Stimulated activated CD4-positive, alpha-beta T cell treated with anti-CD3 and anti-CD28 coated beads, Interleukin-1b, Interleukin-23, amount 100 ng/mL, for 1 hour (primary cell): Measurements from ENCODE around the gene MED31.
"Not testable (repeated sequence)": the region's sequence is repeated elsewhere in the genome, so short reads cannot be mapped to it uniquely, and the experiment has no call there.

Experiments
- DNase-seq, 2 donors: peaks; one replicate each; pipeline ENCODE4 v3.0.0-alpha.2; 2020; ENCODE audit warnings: low read depth in 2 of 2

The MED31 gene

DNA sequence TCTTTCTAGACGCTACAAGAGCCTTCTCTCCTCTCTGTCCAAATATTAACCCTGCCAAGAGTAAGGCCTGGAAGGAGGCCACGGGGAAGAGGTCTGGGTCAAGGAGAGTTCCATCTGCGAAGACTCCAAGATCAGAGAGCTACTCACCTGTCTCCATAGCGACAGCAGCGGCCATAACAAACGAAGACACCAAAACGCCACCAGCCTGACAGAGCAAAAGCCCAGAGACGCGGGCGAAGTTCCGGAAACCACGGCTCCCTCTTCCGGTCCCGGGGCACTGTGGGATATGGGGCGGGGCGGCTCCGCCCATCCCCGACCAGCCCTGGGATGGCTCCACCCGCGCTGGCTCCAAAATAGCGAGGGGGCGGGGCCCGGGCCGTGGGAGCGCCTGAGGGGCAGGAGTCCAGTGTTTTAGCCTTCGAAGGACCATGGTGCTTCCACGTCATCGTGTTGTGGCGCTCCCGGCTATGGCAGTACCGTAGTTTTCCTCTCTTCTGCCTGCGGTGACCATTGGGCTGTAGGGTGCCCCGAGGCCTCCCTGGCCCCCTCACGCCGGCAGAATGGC lies at the start of gene MED31, which contains the start of gene C17orf100:
Gene MED31 (minus strand): TSS at position 252 of the 565 bp plus-strand sequence. CDS start 77 bp downstream, at position 175.
Gene C17orf100 (plus strand): TSS at position 409 of the 565 bp plus-strand sequence. CDS start 152 bp downstream, at position 561.
- peak; percentile 85 to 93 for DNase-seq

DNA sequence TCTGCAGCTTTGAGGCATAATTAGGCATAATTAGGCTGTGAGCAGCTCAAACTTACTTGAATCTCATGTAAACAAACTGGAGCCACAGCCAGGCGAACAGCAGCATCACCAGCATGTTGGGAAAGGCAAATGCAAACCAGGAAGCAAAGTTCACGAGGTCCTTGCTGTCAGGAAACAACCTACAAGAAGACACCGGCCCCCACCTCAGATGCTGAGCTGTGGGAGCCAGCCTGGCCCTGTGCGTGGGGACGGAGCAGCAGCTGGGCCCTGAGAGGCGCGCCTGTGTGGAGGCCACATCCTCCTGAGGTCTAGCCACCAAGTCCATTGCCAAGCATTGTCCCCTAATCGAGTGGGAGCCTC lies 49.5 kb upstream of the MED31 start:
- DNase-seq = no peak

DNA sequence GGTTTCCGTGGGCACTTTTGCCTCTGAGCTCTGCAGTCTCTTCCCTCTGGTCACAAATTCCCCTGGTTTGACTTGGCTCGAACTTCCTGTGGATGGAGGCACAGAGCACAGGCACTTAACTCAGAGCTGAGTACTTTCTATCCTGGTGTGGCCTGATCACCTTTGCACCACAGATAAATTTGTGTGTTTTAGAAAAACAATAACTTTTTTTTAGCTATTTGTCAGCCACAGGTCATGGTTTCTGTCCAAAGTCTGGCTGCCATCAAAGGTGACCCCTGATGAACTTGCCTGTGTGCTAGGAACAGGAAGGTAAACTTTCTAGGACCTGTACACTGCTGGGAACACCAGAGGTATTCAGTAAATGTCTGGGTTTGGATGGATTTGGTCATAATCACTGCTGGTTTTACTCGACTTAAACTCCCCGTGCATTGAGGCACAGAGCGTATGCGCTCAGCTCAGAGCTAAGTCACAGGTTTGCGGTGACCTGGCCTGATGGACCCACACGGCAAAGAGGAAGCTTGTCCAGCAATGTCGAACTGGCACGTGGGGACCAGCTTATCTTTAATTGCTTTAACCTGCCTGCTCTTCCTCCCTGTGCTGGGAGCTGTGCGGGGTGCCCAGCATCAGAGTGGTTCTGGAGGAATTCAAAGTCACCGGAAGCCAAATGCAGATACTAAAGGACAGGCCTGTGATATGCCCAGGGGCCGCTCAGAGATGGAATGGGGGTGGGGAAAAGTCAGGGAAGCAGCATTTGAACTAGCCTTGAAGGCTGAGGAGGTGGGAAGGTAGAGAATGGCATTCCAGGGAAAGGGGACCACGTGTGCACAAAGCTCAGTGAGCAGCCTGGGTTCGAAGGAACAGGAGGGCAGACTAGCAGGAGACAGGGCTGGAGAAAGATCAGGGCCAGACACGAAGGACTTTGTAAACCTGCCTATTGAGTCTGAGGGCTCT lies 48.9 kb upstream of the MED31 start:
- no peak for DNase-seq

GRCh38 chr17:6698004-6698403 lies 46.6 kb upstream of the MED31 start:
- no peak for DNase-seq

- no peak for DNase-seq
These were observed 45.5 kb upstream of the MED31 start for GRCh38 chr17:6696906-6697305.

DNA sequence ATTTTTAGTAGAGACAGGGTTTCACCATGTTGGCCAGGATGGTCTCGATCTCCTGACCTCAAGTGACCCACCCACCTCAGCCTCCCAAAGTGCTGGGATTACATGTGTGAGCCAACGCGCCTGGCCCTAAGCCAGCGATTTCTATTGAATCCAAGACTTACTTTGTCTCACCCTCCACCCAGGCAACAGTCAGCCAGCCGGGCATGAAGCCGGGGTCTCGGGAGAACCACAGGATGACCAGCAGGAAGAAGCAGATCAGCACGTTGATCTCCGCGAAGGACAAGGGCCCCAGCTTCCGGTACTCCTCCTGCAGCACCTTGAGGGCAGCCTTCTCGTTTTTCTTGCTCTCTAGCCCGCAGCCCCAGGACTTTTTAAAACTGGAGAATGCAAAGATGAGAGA lies 44.2 kb upstream of the MED31 start:
- no peak for DNase-seq

DNA sequence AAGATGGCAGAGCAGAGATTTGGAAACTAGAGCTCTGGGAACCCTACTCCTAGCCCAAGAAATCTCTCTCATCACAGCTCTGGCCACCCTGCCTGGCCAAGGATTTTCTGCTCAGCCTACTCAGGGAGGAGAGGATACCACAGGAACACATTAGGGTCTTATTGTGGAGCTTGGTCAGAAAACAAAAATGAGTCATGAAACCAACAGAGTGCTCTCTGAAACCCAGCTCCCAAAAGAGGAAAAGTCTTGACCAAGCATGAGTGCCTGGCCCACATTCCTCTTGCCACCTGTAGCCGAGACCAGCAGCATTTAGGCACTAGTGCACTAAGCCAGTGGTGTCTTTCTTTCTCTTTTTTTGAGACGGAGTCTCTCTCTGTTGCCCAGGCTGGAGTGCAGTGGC lies 43.6 kb upstream of the MED31 start:
- DNase-seq = no peak

DNA sequence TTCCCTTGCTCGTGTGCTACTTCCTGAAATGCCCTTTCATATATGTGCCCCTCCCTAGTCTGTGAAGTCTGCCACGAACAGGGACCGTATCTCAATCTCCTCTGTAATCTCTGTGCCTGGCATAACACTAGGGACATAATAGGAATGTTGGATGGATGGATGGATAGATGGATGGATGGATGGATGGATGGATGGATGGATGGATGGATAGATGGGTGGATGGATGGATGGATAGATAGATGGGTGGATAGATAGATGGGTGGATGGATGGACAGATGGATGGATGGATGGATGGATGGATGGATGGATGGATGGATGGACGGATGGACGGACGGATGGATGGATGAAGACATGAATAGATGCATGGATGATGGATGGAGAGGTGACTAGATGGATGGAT lies 40.6 kb upstream of the MED31 start:
- DNase-seq = not testable (repeated sequence)

GRCh38 chr17:6691546-6691945 lies 40.1 kb upstream of the MED31 start:
- DNase-seq = no peak

DNA sequence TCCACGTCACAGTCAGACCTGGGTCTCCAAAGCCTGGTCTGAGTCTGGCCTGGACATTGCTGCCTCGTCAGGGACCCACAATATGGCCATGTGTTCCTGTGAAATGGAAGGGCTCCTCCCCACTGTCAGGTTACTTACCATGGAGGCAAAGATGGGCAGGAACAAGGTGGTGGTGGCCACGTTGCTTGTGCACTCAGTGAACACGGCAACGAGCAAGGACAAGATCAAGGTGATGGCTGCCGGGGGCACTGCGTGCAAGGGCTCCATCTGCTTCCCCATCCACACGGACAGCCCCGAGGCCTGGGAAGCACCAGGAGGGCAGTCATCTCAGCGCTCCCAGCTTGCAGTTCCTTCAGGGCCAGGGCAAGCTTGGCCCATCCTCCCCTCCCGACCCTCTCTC lies 39.2 kb upstream of the MED31 start:
- no peak for DNase-seq

- no peak for DNase-seq
These were observed 37.5 kb upstream of the MED31 start for GRCh38 chr17:6688944-6689343.

DNA sequence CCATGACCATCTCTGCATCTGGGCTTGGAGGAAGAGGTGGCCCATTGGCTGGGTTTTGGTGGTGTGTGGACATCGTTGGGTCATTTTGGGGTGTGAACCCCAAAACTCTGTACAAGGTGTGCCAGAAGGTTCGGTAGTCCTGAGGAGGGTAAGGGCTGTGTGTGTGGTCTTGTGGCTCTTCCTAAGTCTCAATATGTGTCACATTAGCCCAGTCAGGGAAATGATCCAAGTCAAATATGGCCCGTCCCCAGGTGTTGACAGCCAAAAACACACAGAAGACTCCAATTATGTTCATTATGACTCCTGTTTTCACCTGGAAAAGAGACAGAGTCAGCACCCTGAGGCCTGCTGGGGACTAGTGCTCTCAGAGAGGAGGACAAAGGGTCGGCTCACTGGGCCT lies 34.6 kb upstream of the MED31 start:
- no peak for DNase-seq

GRCh38 chr17:6684881-6685767 lies 33.7 kb upstream of the MED31 start:
- DNase-seq = no peak

DNA sequence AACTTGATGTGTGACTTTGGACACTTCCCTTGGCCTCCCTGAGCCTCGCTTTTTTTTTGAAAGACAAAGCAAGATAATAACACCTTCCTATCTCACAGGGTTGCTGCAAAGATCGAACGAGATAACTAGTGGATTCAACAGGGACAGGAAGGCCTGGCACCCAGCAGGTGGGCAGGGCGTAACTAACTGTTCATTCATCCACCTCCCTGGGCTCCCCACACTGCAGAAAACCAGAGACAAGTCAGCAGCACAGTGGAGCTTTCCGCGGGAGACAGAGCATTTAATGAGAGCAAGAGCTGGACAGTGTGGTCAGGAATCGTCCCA lies 33.0 kb upstream of the MED31 start:
- no peak for DNase-seq

GRCh38 chr17:6683730-6684459 lies 32.5 kb upstream of the MED31 start:
- no peak for DNase-seq

DNA sequence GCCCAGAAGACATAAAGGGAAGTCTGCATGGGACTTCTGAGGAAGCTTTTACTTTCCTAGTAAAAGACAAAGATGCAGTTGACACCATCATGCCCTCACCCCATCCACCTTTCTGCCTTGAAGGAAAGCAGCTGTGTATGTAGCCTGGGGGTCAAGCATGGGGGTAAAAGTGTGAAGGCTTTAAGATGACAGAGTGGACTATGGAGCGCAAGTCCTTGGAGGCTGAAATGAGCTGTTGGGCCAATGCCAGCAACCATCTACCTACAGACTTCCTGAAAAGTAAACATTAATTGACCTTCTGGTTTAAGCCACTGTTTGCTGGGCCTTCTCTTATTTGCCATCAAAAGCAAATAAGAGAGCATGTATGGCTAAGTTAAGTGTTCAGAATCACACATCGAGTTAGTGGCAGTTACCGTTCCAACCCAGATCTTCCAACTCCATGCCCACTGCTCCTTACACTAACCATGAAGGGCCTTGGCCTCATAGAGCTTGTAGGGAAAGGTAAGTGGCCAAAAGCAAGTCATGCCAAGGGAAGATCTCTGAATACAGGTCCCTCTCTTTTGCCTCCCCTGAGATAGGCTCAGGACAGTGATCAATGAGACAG lies 31.8 kb upstream of the MED31 start:
- DNase-seq = no peak

DNA sequence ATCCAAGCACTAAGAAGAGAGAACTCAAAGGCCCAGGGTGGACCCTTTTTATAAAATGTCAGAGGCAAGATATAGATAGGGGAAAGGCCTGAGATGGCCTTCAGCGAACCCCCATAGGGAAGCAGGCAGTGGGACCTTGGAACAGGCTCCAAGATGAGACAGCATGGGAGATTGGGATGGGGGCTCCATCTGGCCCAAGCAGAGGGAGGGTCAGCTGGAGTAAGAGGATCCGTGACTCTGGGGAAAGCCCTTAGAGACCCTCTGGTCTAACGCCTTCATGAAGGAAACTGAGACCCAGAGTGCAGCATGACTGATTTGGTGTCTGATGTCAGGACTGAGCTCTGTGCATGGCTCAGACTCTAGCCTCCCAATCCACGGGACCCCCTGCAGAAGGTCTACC lies 30.9 kb upstream of the MED31 start:
- DNase-seq = no peak

DNA sequence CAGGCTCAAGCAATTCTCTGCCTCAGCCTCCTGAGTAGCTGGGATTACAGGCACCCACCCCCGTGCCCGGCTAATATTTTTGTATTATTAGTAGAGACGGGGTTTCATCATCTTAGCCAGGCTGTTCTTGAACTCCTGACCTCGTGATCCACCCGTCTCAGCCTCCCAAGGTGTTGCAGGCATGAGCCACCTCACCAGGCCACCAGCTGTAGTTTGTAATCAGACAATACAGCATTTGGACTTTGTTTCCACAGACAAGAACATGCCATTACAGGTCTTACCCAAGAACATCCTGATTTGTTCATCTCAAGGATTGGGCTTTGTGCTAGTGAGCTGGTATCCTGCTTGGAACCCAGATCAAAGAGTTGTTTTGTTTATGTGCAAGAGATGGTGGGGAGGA lies 30.3 kb upstream of the MED31 start:
- no peak for DNase-seq

GRCh38 chr17:6681176-6681575 lies 29.8 kb upstream of the MED31 start:
- DNase-seq = no peak

DNA sequence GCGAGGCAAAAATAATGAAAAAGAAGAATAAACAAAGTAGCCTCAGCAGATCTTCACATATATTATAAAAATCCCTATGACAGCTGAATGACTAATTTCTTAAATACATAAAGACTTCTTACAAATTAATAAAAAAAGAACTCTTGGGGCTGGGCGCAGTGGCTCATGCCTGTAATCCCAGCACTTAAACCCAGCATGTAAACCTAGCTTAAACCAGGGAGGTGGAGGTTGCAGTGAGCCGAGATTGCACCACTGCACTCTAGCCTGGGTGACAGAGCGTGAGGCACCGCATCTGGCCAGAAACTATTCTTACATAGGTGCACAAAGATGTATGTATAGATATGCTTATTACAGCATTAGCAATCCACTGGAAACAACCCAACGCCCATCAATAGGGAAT lies 27.8 kb upstream of the MED31 start:
- no peak for DNase-seq

DNA sequence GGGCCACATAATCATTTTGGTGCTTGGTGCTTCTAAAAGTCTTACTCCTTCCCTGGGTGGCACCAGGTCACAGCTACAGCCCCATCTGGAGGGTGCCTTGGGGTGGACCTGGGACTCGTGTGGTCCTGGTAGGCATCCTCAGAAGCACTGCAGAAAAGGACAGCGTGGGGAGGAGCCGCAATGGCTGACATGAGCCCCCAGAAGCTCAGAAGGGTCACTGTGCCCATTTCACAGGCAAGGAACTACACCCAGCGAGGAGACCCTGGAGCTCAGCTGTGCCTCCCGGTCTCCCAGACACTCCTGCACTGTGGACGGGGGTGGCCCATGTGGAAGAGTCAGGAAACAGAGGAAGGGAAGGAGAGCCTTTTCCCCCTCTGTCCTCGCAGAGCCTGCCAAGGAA lies 26.5 kb upstream of the MED31 start:
- no peak for DNase-seq
